HG03460 (cell line): Measurements from ENCODE around the gene GGT1.
"Not testable (repeated sequence)": the region's sequence is repeated elsewhere in the genome, so short reads cannot be mapped to it uniquely, and the experiment has no call there.

Experiments used
- ATAC-seq: cut with Tn5 transposase; IDR thresholded peaks from one replicate; pipeline ENCODE4 v1.9.1; 2021; ENCODE audit not compliant: unreplicated experiment

Gene GGT1

DNA sequence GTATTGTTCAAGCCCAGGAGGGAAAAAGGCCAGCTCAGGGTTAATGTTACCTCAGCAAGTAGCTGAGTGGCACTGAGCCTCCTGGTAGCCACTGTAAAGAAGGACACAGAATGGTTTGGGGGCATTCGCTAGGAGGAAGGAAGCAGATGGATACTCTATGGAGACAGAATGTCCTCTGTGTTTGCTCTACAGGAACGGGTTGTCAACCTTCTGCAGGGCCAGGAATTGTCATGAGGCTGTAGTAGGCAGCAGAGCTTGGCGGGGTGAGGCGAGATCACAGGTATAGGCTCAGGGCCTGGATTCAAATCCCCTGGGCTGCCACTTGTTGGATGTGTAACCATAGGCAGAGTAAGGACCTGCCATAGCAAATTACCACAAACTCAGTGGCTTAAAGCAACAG, 7.1 kb upstream of the GGT1 start:
- ATAC-seq, result no peak

- ATAC-seq, result not testable (repeated sequence)
These were observed 5.9 kb upstream of the GGT1 start for GRCh38 chr22:24597076-24597475.

DNA sequence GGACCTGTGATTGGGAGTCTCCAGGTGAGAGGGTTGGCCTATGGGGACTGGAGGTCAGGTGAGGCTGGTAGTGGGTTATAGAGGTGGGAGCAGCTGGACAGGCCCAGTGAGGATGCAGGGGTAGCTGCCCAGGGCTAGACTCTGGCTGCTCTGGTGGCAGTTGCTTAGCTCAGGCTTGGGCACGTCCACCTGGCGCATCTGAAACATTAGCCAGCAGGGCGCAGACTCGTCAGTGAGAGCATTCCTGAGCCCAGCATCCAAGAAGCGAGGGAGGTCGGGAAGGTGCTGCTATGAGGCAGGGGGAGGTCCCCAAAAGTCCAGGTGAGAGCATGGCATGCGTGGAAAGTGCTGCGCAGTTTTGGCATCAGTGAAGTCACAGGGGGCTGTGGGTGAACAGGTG, 3.5 kb upstream of the GGT1 start:
- no peak for ATAC-seq

- ATAC-seq, result not testable (repeated sequence)
These were observed 2.9 kb upstream of the GGT1 start for GRCh38 chr22:24599958-24600715.

DNA sequence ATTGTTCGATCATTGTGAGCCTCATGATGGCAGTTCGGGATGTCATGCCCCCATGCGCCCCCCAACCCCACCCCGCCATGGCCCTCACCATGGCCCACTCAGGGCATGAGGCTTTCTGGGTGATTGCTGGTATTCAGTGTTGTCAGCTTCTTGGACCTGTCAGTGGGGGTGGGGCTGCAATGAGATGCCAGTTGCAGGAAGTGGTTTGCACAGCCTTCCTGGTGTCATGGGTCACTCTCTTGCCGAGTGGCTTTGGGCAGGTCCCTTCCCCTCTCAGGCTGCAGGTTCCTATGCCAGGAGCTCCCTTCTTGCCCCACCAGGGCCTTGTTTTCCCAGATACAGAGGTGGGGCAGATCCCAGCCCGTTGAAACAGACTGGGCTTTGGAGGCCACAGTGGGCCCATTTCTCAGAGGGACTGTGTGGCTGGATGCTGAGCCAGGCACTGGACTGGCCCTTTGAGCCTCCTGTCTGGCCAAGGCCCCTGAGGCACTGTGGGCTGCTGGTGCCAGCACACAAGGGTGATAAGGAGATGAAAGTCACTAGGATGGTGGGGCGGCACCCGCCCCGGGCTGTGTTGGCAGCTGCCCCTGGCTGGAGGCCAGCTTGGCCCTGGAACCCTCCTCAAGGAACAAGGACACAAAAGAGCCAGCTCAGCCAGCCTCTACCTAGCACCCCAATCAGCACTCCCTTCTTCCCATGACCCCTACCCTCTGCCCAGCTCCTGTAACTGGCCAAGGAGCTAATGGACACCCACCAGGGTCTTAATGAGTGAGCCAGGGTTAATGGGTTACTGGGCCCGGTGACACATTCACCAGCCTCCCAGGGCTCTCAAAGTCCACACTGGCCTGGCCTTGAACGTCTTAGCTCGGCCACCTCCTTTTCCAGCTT, 1.5 kb upstream of the GGT1 start:
- ATAC-seq, result no peak

GRCh38 chr22:24602105-24602749, 766 bp upstream of the GGT1 start:
- not testable (repeated sequence) for ATAC-seq

GRCh38 chr22:24603770-24604629, 1.0 kb downstream of the GGT1 start:
- ATAC-seq, result not testable (repeated sequence)

DNA sequence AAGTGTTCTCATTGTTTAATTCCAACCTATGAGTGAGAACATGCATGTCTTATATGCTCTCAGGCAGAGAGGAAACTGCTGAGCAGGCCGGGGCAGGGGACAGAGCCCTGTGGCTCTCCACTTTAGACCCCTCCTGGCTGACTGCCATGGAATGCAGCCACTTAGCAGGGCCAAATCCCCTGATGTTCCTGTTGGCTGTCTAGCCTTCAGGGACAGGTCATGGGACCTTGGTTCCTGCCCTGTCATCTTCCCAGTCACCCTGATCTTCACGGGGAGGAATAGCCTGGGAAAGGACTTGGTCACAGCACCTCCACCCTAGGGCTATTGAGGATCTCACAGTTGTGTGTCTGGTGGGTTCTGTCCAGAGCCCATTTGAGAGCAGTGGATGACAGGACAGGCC, 3.3 kb downstream of the GGT1 start:
- ATAC-seq, result not testable (repeated sequence)

- not testable (repeated sequence) for ATAC-seq
These were observed 4.5 kb downstream of the GGT1 start for GRCh38 chr22:24607429-24607983.

DNA sequence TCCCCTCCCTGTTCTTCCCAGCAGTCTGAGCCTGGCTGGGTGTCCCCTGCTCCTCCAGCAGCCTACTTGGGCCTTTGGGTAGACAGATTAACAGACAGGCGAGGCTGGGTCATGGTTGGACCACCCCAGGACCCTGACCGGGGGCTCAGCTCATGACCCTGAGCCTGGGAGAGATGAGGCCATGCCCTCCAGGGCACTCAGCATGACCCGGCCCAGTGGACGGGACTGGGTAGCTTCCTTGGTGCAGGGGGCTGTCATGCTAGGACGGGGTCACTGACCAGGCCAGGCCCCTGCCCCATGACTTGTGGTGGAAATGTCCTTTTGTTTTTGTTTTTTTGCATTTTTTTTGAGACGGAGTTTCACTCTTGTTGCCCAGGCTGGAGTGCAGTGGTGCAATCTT, 5.3 kb downstream of the GGT1 start:
- ATAC-seq, result not testable (repeated sequence)

DNA sequence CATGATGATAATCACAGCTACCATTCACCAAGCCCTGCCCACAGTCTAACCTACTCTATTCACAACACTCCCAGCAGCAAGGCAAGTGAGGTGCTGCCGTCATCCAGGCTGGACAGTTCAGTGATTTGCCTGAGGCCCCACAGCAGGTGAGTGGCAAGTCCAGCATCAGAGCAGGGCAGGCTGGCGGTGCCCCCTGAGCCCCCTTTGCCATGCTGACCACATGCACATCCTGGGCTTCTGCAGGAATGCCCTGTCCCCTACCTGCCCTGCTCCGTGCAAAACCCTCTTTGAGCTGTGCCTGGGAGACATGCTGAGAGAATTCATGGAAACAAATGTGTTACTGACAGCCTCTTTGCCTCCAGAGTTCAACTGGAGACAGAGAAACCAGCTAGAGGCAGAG, 6.9 kb downstream of the GGT1 start:
- not testable (repeated sequence) for ATAC-seq

- ATAC-seq, result not testable (repeated sequence)
These were observed 11.8 kb downstream of the GGT1 start for GRCh38 chr22:24614794-24615193.

GRCh38 chr22:24621244-24621643, 18.3 kb downstream of the GGT1 start:
- ATAC-seq, result not testable (repeated sequence)

GRCh38 chr22:24622596-24622995, 19.6 kb downstream of the GGT1 start:
- ATAC-seq, result not testable (repeated sequence)

DNA sequence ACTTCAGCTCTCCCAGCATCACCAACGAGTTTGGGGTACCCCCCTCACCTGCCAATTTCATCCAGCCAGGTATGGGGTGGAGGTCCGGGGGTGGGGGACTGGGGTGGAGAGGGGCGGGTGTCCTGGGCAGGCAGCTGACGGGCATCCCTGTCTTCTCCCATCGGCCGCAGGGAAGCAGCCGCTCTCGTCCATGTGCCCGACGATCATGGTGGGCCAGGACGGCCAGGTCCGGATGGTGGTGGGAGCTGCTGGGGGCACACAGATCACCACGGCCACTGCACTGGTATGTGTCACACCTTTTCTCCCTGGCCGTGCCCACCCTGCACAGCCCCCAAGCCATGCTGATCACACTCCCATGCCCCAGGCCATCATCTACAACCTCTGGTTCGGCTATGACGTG, 24.9 kb downstream of the GGT1 start:
- ATAC-seq, result not testable (repeated sequence)

DNA sequence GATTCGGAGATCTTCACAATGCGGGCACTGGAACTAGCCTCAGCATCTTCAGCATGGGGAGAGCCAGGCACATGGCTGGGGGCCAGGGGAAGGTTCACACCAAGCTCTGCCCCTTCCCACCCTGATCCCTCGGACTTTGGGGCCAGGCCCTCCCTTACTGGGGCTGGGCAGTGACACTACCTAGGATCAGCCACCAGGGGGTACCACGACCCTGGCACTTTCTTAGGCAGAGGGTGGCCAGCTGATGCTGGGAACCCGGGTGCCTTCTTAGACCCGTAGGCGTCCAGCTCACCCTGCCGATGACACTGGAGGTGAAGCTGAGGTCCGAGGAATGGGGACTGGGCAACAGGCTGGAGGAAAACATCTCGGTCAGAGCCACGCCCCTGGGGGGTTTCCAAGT, 26.1 kb downstream of the GGT1 start:
- not testable (repeated sequence) for ATAC-seq

DNA sequence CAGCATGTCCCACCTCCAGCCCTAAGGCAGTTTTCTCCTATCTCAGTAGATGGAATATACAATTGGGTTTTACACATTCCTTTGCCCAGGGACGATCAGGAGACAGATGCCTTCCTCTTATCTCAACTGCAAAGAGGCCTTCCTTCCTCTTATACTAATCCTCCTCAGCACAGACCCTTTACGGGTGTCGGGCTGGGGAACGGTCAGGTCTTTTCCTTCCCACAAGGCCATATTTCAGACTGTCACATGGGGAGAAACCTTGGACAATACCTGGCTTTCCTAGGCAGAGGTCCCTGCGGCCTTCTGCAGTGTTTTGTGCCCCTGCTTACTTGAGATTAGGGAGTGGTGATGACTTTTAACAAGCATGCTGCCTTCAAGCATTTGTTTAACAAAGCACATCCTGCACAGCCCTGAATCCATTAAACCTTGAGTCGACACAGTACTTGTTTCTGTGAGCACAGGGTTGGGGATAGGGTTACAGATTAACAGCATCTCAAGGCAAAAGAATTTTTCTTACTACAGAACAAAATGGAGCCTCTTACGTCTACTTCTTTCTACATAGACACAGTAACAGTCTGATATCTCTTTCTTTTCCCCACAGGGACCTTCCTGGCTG, 27.9 kb downstream of the GGT1 start:
- not testable (repeated sequence) for ATAC-seq

- not testable (repeated sequence) for ATAC-seq
These were observed 28.6 kb downstream of the GGT1 start for GRCh38 chr22:24631430-24632122.

DNA sequence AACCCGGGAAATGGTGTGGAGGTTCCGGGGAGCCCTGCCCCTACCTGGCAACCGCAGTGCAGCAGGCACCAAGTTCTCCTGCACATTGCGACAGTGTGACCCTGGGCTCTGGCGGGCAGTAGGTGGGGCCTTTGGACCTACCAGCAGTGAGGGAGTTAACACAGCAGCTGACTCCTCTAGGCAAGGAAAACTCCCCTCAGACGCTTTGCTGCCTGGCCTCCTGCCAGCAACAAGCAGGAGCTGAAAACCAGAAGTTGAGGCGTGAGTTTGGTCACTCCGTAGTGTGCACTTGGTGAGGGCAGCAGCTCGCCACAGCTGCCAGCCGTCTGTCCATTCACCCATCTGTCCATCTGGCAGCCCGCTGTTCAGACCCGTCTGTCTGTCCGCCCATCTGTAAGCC, 29.6 kb downstream of the GGT1 start:
- not testable (repeated sequence) for ATAC-seq
